ENCODE measurements around the gene NOCT. TPM values are rescaled to one million over a fixed set of nuclear protein-coding genes. Genes with fewer than 3 reads are reported as not detected.
"Not testable (repeated sequence)": the region's sequence is repeated elsewhere in the genome, so short reads cannot be mapped to it uniquely, and the experiment has no call there.

NOCT gene
- total and polyA plus RNA-seq, 2 donors (not counting 1 experiment from before 2014, with no cell fraction given) = 2.6 to 3.8 TPM

DNA sequence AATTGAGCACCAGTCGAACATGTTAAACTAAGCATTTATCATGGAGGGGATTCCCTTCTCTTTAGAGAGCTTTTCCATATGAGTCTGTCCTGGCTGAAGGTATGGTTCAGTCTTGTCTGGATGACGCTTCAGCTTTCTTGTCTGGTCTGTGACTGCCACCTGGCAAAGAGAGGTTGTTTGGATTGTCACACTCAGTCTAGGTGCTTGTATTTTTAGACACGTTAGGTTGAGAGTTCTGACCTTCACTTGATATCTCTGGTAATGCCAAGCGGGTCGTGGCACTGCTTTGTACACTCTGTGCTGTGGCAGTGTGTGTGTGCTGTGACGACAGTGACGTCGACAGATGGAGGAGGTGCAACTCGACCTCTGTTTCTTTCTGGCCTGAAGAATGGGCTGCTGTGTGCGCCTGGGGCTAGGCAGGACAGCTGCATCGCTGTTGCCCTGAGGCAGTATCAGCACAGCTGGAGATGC, 12.6 kb downstream of the NOCT start:
- ATAC-seq (ENCODE audit: low read depth) (no peak), DNase-seq (no peak)
- CTCF ChIA-PET = interaction anchor here (0.6 to 6.7 kb wide), 8 partner anchors 9 to 624 kb away, joined by 3 to 82 read pairs (median 13); no protein-coding TSS in a partner anchor
- Mint-ChIP-seq H3K4me1 (peaks cover 8% of the 10 kb centered on the region), H3K27me3 (no peaks in the 10 kb centered on the region), H3K4me3 (no peak overlapping the region), H3K9me3 (ENCODE audit: insufficient read depth) (no peaks in the 10 kb centered on the region), H3K27ac (no peak overlapping the region)
- no peaks in the 10 kb centered on the region for H3K9me3 ChIP-seq (ENCODE audit: control extremely low read depth in 1 of 3, control insufficient read depth in 2 of 3, insufficient read depth in 1 of 3, low read length in 2 of 3)
- no peaks in the 10 kb centered on the region for H3K27me3 ChIP-seq (replicated peaks in 1 of 4; ENCODE audit: control extremely low read depth in 1 of 4, control insufficient read depth in 3 of 4, insufficient read depth in 4 of 4, low read length in 3 of 4)
- no peak overlapping the region for H3K4me2 ChIP-seq (replicated peaks; ENCODE audit: low read depth, low read length, poor library complexity, severe bottlenecking)
- intact Hi-C loops (cut with micrococcal nuclease) = no loop called here
- H3K79me2 ChIP-seq (ENCODE audit: control insufficient read depth, insufficient read depth, low read length) = peaks cover 74% of the 10 kb centered on the region
- no peaks in the 10 kb centered on the region for H3K36me3 ChIP-seq (replicated peaks in 1 of 2; ENCODE audit: control extremely low read depth in 1 of 2, control insufficient read depth in 1 of 2, extremely low read depth in 1 of 2, insufficient read depth in 2 of 2, low read length in 1 of 2)
- H2AFZ ChIP-seq (ENCODE audit: insufficient read depth, low read depth, low read length, poor library complexity, severe bottlenecking) = no peak overlapping the region
- H3K9ac ChIP-seq (ENCODE audit: low read length) = no peak overlapping the region
- 97% methylated on average over 11 of the region's 11 CpGs for WGBS (ENCODE audit: insufficient coverage)
- POLR2A ChIA-PET = no interaction called here
- peaks cover 4 to 5% of the 10 kb centered on the region in 2 donors for H3K4me1 ChIP-seq (ENCODE audit: control insufficient read depth in 2 of 2, insufficient read depth in 2 of 2, low read length in 2 of 2)
- H4K20me1 ChIP-seq (ENCODE audit: control insufficient read depth, insufficient read depth, low read length, poor library complexity, severe bottlenecking) = peaks cover 18% of the 10 kb centered on the region
- H3K4me3 ChIP-seq (ENCODE audit: control extremely low read depth in 1 of 5, extremely low read depth in 1 of 5, insufficient read depth in 1 of 5, low read depth in 2 of 5, low read length in 4 of 5) = no peak overlapping the region
- TF ChIP-seq, protein P1, sequence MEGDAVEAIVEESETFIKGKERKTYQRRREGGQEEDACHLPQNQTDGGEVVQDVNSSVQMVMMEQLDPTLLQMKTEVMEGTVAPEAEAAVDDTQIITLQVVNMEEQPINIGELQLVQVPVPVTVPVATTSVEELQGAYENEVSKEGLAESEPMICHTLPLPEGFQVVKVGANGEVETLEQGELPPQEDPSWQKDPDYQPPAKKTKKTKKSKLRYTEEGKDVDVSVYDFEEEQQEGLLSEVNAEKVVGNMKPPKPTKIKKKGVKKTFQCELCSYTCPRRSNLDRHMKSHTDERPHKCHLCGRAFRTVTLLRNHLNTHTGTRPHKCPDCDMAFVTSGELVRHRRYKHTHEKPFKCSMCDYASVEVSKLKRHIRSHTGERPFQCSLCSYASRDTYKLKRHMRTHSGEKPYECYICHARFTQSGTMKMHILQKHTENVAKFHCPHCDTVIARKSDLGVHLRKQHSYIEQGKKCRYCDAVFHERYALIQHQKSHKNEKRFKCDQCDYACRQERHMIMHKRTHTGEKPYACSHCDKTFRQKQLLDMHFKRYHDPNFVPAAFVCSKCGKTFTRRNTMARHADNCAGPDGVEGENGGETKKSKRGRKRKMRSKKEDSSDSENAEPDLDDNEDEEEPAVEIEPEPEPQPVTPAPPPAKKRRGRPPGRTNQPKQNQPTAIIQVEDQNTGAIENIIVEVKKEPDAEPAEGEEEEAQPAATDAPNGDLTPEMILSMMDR (IDR thresholded peaks at IDR 0.05) = no peak
- TF ChIP-seq EZH2 (IDR thresholded peaks at IDR 0.05; ENCODE audit: borderline replicate concordance, insufficient read depth, low read depth, low read length, poor library complexity, severe bottlenecking) = no peak
- H3K27ac ChIP-seq (ENCODE audit: low read length in 2 of 2) = no peak overlapping the region

DNA sequence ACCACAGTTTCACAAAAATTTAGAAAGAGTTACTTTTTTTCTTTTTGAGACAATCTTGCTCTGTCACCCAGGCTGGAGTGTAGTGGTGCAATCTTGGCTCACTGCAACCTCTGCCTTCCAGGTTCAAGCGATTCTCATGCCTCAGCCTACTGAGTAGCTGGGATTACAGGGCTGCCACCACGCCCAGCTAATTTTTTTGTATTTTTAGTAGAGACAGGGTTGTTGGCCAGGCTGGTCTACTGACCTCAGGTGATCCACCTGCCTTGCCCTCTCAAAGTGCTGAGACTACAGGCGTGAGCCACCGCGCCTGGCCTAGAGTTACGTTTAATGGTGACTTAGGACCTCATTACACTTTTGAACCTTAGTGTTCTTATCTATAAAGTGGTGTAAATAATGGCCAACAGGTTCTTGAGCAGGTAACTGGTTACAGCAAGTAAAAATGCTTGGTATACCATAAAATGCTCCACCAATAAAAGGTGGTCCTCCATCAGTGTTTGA, 14.3 kb downstream of the NOCT start:
- H3K4me2 ChIP-seq (replicated peaks; ENCODE audit: low read depth, low read length, poor library complexity, severe bottlenecking); H3K27me3 Mint-ChIP-seq; H3K4me3 ChIP-seq (ENCODE audit: control extremely low read depth in 1 of 5, extremely low read depth in 1 of 5, insufficient read depth in 1 of 5, low read depth in 2 of 5, low read length in 4 of 5); H3K27ac ChIP-seq (ENCODE audit: low read length in 2 of 2); ATAC-seq (ENCODE audit: low read depth); H3K4me3 Mint-ChIP-seq; H3K27me3 ChIP-seq (replicated peaks in 1 of 4; ENCODE audit: control extremely low read depth in 1 of 4, control insufficient read depth in 3 of 4, insufficient read depth in 4 of 4, low read length in 3 of 4); DNase-seq; H2AFZ ChIP-seq (ENCODE audit: insufficient read depth, low read depth, low read length, poor library complexity, severe bottlenecking); H3K9ac ChIP-seq (ENCODE audit: low read length); H3K27ac Mint-ChIP-seq; H3K36me3 ChIP-seq (replicated peaks in 1 of 2; ENCODE audit: control extremely low read depth in 1 of 2, control insufficient read depth in 1 of 2, extremely low read depth in 1 of 2, insufficient read depth in 2 of 2, low read length in 1 of 2); H3K9me3 ChIP-seq (ENCODE audit: control extremely low read depth in 1 of 3, control insufficient read depth in 2 of 3, insufficient read depth in 1 of 3, low read length in 2 of 3); H3K9me3 Mint-ChIP-seq (ENCODE audit: insufficient read depth): not testable (repeated sequence)
- Histone ChIP-seq H4K20me1 (ENCODE audit: control insufficient read depth, insufficient read depth, low read length, poor library complexity, severe bottlenecking) (peaks cover 29% of the 10 kb centered on the region), H3K4me1 (ENCODE audit: control insufficient read depth in 2 of 2, insufficient read depth in 2 of 2, low read length in 2 of 2) (peaks cover 17 to 19% of the 10 kb centered on the region in 2 donors), H3K79me2 (ENCODE audit: control insufficient read depth, insufficient read depth, low read length) (peaks cover 83% of the 10 kb centered on the region)
- peaks cover 21% of the 10 kb centered on the region for H3K4me1 Mint-ChIP-seq
- POLR2A ChIA-PET = interaction anchor here (0.5 kb wide), 1 partner anchor 202 kb away, joined by 8 read pairs; no protein-coding TSS in a partner anchor
- intact Hi-C loops (cut with micrococcal nuclease) = loop anchor here (1.0 to 2.0 kb wide), 6 partner anchors 15 to 501 kb away; partner anchors contain the start of gene NOCT
- WGBS (ENCODE audit: insufficient coverage) = 100% methylated on average over 1 of the region's 6 CpGs
- CTCF ChIA-PET = interaction anchor here (0.5 to 6.7 kb wide), 82 partner anchors 9 to 645 kb away, joined by 3 to 82 read pairs (median 4); partner anchors contain the start of genes NAA15, NDUFC1 and NOCT

Data from B cell (primary cell).